ENCODE measurements around the gene KDSR.

The KDSR gene

DNA sequence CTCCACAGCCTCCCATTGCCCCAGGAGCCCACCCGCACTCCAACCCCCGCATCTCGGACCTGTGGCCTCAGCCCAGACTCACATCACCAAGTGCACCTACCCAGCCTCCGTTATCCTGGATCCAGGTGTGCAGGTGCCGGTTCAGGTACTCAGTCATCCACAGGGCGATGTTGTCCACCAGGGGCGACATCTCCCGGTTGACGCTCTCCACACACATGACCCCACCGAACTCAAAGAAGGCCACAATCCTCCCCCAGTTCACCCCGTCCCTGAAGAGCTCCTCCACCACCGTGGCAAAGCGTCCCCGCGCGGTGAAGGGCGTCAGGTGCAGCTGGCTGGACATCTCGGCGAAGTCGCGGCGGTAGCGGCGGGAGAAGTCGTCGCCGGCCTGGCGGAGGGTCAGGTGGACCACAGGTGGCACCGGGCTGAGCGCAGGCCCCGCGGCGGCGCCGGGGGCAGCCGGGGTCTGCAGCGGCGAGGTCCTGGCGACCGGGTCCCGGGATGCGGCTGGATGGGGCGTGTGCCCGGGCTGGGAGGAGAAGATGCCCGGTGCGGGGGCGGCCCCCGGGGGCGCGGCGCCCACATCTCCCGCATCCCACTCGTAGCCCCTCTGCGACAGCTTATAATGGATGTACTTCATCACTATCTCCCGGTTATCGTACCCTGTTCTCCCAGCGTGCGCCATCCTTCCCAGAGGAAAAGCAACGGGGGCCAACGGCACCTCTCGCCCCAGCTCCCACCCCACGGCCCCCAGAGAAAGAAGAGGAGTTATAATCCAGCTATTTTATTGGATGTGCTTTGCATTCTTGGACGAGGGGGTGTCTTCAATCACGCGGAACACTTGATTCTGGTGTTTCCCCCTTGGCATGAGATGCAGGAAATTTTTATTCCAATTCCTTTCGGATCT, 48.8 kb downstream of the KDSR start:
- no peak for DNase-seq (ENCODE audit: low read depth)
- TF ChIP-seq, protein P1, sequence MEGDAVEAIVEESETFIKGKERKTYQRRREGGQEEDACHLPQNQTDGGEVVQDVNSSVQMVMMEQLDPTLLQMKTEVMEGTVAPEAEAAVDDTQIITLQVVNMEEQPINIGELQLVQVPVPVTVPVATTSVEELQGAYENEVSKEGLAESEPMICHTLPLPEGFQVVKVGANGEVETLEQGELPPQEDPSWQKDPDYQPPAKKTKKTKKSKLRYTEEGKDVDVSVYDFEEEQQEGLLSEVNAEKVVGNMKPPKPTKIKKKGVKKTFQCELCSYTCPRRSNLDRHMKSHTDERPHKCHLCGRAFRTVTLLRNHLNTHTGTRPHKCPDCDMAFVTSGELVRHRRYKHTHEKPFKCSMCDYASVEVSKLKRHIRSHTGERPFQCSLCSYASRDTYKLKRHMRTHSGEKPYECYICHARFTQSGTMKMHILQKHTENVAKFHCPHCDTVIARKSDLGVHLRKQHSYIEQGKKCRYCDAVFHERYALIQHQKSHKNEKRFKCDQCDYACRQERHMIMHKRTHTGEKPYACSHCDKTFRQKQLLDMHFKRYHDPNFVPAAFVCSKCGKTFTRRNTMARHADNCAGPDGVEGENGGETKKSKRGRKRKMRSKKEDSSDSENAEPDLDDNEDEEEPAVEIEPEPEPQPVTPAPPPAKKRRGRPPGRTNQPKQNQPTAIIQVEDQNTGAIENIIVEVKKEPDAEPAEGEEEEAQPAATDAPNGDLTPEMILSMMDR (conservative IDR thresholded peaks at IDR 0.05; ENCODE audit: low read depth, low read length), result peak; percentile 75
- H3K4me3 ChIP-seq (ENCODE audit: low read length), result peak overlapping the region; percentile 86

DNA sequence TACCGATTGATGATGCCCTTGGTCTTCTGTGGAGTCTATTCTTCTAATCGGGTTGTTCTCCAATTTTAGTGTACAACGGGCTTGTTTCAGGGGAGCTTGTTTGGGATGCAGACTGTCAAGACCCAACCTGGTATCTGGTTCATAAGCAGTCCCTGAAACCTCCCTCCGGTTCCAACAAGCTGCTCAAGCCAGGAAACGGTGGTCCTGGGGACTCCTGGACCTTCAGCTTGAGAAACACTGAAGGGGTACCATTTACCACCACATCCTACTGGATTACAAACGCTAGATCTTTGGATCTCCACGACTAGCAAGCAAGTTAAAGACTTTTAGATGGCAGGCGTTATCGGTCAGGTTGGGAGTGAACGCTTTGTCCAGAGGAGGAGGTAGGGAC, 49.5 kb downstream of the KDSR start:
- H3K4me3 ChIP-seq (ENCODE audit: low read length), result peak overlapping the region; percentile 86
- TF ChIP-seq, protein P1 (conservative IDR thresholded peaks at IDR 0.05; ENCODE audit: low read depth, low read length), result no peak
- DNase-seq (ENCODE audit: low read depth), result no peak

DNA sequence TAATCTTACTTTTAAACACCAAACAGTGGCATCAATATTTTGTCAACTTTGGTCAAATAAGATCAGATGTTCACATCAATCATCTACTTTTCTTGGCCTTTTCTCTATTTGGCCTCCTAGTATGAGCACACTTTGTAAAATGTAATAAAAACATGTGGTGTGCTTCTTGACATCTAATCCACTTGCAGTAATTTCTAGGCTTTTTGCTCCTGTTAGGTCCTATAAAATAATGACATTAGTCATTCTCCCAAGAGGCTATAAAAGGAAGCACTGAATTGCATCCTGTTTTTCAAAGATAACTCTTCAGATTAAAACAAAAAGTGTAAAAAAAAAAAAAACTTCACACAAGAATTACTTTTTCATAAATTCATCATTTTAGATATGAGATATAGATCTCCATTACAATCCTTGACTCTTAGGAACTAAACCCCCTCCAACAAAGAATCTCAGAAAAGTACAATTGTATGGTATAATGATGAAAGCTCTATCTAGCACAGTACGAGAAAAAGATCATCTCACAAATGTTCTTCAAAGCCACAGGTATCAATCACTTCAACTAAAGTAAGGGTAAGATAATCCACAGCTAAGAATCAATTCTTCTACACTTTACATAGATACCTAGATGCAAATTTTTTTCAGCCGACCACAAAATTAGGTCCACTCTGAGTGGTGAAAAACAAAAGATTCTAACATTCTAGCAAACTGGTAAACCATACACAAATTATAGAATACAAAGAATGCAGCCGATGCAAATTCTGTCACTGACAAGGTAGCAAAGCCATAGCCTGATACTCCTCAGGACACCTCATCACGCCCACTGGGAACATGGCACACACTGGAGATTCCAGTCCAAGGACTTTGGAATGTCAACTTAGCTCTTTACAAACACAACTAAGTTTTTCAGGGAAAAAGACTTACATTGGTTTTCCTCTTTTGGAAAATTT, 50.1 kb downstream of the KDSR start:
- no peak for DNase-seq (ENCODE audit: low read depth)
- peak overlapping the region; percentile 86 for H3K4me3 ChIP-seq (ENCODE audit: low read length)
- TF ChIP-seq, protein P1 (conservative IDR thresholded peaks at IDR 0.05; ENCODE audit: low read depth, low read length), result no peak

- DNase-seq (ENCODE audit: low read depth), result no peak
- TF ChIP-seq, protein P1 (conservative IDR thresholded peaks at IDR 0.05; ENCODE audit: low read depth, low read length), result no peak
- no peak overlapping the region for H3K4me3 ChIP-seq (ENCODE audit: low read length)
Observed at GRCh38 chr18:63315876-63316275, 51.1 kb downstream of the KDSR start.

- no peak for DNase-seq (ENCODE audit: low read depth)
- H3K4me3 ChIP-seq (ENCODE audit: low read length), result no peak overlapping the region
- TF ChIP-seq, protein P1 (conservative IDR thresholded peaks at IDR 0.05; ENCODE audit: low read depth, low read length), result no peak
Observed at GRCh38 chr18:63315131-63315662, 51.8 kb downstream of the KDSR start.

DNA sequence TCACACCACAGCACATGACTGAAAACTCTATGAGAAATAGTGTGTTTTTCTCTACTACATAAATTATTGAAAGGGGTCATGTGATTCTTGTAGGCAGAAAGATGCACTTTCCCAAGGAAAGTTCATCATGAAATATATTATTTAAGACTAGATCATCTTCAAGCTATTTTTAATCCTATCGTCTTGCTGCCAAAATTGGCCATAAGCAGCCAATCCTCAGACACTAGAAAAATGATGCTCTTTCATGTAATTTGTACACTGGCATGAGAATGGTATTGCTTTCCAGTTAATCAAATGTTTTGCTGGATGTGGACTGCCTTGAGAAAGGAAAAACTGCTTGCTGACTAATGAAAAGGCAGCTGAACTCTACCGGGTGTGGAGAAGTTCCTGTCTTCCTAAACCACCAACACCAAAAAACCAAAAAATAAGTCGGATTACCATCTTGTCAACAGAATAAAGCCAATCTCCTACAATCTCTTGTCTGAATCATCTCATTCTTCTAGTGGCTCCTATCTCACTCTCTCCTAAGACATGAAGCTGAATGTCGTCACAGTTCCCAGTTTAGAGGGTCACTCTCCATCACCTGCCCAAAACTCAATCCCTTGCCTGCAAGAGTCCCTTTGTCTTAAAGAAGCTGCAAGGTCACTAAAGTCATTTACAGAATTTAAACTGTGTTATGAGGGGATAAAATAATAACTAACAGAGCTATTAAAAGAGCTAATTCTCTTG, 52.8 kb downstream of the KDSR start:
- H3K4me3 ChIP-seq (ENCODE audit: low read length), result no peak overlapping the region
- no peak for DNase-seq (ENCODE audit: low read depth)
- TF ChIP-seq, protein P1 (conservative IDR thresholded peaks at IDR 0.05; ENCODE audit: low read depth, low read length), result no peak

All from retinal pigment epithelial cell (primary cell).